Rectal smooth muscle tissue (tissue), 1 donor: ENCODE measurements around the gene IRS1.
"Not testable (repeated sequence)": the region's sequence is repeated elsewhere in the genome, so short reads cannot be mapped to it uniquely, and the experiment has no call there.

Experiments used
- H3K27ac ChIP-seq: one replicate; pipeline ENCODE4 v1.7.0; 2013; ENCODE audit warnings: low read depth, low read length, inconsistent platforms
- H3K27me3 ChIP-seq: one replicate; pipeline ENCODE4 v1.7.0; 2013; ENCODE audit warnings: low read length; ENCODE audit not compliant: control insufficient read depth, insufficient read depth
- H3K36me3 ChIP-seq: one replicate; pipeline ENCODE4 v1.7.0; 2013; ENCODE audit warnings: low read length; ENCODE audit not compliant: control insufficient read depth, insufficient read depth
- H3K4me1 ChIP-seq: one replicate; pipeline ENCODE4 v1.7.0; 2013; ENCODE audit warnings: low read length; ENCODE audit not compliant: control insufficient read depth, insufficient read depth
- H3K4me3 ChIP-seq: one replicate; pipeline ENCODE4 v1.7.0; 2013; ENCODE audit warnings: low read length
- H3K9ac ChIP-seq: one replicate; pipeline ENCODE4 v1.7.0; 2013; ENCODE audit warnings: low read length

The IRS1 gene, protein sequence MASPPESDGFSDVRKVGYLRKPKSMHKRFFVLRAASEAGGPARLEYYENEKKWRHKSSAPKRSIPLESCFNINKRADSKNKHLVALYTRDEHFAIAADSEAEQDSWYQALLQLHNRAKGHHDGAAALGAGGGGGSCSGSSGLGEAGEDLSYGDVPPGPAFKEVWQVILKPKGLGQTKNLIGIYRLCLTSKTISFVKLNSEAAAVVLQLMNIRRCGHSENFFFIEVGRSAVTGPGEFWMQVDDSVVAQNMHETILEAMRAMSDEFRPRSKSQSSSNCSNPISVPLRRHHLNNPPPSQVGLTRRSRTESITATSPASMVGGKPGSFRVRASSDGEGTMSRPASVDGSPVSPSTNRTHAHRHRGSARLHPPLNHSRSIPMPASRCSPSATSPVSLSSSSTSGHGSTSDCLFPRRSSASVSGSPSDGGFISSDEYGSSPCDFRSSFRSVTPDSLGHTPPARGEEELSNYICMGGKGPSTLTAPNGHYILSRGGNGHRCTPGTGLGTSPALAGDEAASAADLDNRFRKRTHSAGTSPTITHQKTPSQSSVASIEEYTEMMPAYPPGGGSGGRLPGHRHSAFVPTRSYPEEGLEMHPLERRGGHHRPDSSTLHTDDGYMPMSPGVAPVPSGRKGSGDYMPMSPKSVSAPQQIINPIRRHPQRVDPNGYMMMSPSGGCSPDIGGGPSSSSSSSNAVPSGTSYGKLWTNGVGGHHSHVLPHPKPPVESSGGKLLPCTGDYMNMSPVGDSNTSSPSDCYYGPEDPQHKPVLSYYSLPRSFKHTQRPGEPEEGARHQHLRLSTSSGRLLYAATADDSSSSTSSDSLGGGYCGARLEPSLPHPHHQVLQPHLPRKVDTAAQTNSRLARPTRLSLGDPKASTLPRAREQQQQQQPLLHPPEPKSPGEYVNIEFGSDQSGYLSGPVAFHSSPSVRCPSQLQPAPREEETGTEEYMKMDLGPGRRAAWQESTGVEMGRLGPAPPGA (N-terminal part only)

GRCh38 chr2:226799211-226799975 is at the start of gene IRS1:
TSS of gene IRS1 (minus strand) at chr2:226799820. CDS start at chr2:226798738, 1,082 bp downstream.
- H3K4me1 ChIP-seq, result peaks cover 14% of the 10 kb centered on the region

DNA sequence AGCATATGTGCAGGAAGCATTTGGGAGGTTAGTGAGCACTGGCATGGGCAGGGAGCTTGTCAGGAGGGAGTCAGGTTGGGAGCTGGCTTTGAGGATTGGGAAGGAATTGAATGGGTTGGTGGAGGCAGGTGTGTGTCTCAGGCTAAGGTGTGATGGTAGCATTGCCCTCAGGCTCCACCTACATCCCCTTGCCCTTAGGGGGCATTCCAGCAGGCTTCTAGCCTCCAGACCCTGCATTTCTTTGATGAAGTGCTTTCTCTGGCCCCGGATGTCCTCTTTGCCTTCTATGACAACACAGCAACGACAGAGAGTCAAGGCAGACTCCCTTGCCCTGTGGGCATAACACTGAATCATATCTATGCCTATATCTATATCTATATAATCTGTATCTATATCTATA is 49.7 kb upstream of the IRS1 start:
- no peaks in the 10 kb centered on the region for H3K36me3 ChIP-seq
- H3K9ac ChIP-seq, result no peak overlapping the region
- H3K27me3 ChIP-seq, result no peaks in the 10 kb centered on the region
- H3K27ac ChIP-seq, result no peak overlapping the region
- no peaks in the 10 kb centered on the region for H3K4me1 ChIP-seq
- H3K4me3 ChIP-seq, result no peak overlapping the region

More at GRCh38 chr2:226799211-226799975, at the start of gene IRS1:
- Histone ChIP-seq H3K36me3 (no peaks in the 10 kb centered on the region), H3K4me3 (peak within 1 kb of the TSS; percentile 84), H3K9ac (peak within 1 kb of the TSS; percentile 53), H3K27me3 (no peaks in the 10 kb centered on the region), H3K27ac (peak within 1 kb of the TSS; percentile 94)

GRCh38 chr2:226847511-226847910 is 47.9 kb upstream of the IRS1 start:
- no peaks in the 10 kb centered on the region for H3K27me3 ChIP-seq
- no peak overlapping the region for H3K4me3 ChIP-seq
- H3K4me1 ChIP-seq, result no peaks in the 10 kb centered on the region
- H3K27ac ChIP-seq, result no peak overlapping the region
- H3K36me3 ChIP-seq, result no peaks in the 10 kb centered on the region
- no peak overlapping the region for H3K9ac ChIP-seq

DNA sequence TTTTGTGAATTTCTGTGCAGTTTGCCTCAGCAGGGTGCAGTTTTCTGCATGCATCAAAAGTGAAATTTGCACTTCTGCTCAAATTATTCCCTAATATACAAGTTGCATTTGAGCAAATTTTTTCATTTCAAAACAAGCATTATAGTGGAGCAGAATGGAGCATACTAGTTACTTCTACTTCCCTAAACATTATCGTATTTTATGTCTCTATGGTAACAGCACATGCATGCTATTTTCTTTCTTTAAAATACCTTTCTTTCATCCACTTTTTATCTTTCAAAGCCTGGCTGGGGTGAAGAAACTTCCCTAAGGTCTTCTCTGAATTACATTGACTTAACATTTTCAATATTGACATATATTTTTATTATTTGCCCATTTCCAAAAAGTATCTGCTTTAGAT is 47.5 kb upstream of the IRS1 start:
- no peaks in the 10 kb centered on the region for H3K36me3 ChIP-seq
- H3K27me3 ChIP-seq, result no peaks in the 10 kb centered on the region
- no peak overlapping the region for H3K27ac ChIP-seq
- H3K4me3 ChIP-seq, result no peak overlapping the region
- H3K4me1 ChIP-seq, result no peaks in the 10 kb centered on the region
- no peak overlapping the region for H3K9ac ChIP-seq

GRCh38 chr2:226845386-226846116 is 45.9 kb upstream of the IRS1 start:
- H3K36me3 ChIP-seq, result no peaks in the 10 kb centered on the region
- H3K27ac ChIP-seq, result no peak overlapping the region
- no peaks in the 10 kb centered on the region for H3K4me1 ChIP-seq
- H3K9ac ChIP-seq, result no peak overlapping the region
- H3K4me3 ChIP-seq, result no peak overlapping the region
- H3K27me3 ChIP-seq, result no peaks in the 10 kb centered on the region

DNA sequence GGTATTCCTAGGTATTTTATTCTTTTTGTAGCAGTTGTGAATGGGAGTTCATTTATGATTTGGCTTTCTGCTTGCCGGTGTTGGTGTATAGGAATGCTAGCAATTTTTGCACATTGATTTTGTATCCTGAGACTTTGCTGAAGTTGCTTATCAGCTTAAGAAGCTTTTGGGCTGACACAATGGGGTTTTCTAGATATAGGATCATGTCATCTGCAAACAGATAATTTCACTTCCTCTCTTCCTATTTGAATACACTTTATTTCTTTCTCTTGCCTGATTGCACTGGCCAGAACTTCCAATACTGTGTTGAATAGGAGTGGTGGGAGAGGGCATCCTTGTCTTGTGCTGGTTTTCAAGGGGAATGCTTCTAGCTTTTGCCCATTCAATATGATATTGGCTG is 43.4 kb upstream of the IRS1 start:
- not testable (repeated sequence) for H3K9ac ChIP-seq, H3K27ac ChIP-seq, H3K36me3 ChIP-seq

GRCh38 chr2:226839951-226840350 is 40.3 kb upstream of the IRS1 start:
- Histone ChIP-seq H3K4me3 (no peak overlapping the region), H3K4me1 (peaks cover 12% of the 10 kb centered on the region), H3K27ac (no peak overlapping the region)

More for the DNA sequence above, 43.4 kb upstream of the IRS1 start:
- not testable (repeated sequence) for H3K27me3 ChIP-seq, H3K4me1 ChIP-seq, H3K4me3 ChIP-seq

DNA sequence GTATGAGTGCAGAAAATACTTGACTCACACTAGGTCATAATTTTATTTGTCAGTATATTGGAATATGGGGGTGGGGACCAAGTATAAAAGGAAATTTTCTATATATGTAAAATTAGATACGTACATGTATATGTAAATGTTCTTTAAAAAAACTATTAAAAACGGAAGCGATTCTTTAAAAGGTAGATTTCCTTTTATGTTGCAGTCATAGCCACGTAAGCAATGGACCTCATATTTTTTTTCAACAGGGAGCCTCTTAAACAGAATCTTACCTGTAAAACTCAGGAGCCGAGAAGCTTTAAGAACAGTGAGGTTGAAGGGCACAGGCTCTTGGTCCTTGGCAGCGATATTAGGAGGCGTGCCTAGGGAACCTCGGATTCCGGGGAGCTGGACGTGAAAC is 39.5 kb upstream of the IRS1 start:
- H3K4me1 ChIP-seq, result peaks cover 12% of the 10 kb centered on the region
- H3K27ac ChIP-seq, result no peak overlapping the region
- no peak overlapping the region for H3K9ac ChIP-seq
- no peak overlapping the region for H3K4me3 ChIP-seq
- H3K36me3 ChIP-seq, result no peaks in the 10 kb centered on the region
- H3K27me3 ChIP-seq, result no peaks in the 10 kb centered on the region

More at GRCh38 chr2:226839951-226840350, 40.3 kb upstream of the IRS1 start:
- no peak overlapping the region for H3K9ac ChIP-seq
- H3K27me3 ChIP-seq, result no peaks in the 10 kb centered on the region
- no peaks in the 10 kb centered on the region for H3K36me3 ChIP-seq

DNA sequence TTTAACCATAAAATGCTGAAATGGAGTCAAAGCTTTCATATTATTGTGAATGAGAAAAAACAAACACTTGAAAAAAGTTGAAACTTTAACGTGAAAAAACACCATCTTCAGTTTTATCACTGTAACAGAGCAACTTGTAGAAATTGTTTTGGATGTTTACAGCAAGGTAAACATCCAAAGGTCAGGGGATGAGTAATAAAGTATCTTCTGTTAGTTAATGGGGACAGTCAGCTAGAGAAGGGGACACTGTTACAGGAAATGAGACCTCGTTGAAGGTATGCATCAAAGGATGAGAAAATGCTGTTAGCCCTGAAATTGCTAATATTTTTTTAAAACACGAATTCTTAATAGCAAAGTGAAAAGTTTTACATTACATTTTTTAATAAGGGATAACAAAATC is 39.1 kb upstream of the IRS1 start:
- no peak overlapping the region for H3K9ac ChIP-seq
- no peak overlapping the region for H3K27ac ChIP-seq
- H3K4me1 ChIP-seq, result peaks cover 12% of the 10 kb centered on the region
- H3K36me3 ChIP-seq, result no peaks in the 10 kb centered on the region
- no peaks in the 10 kb centered on the region for H3K27me3 ChIP-seq
- no peak overlapping the region for H3K4me3 ChIP-seq

GRCh38 chr2:226837787-226838603 is 38.4 kb upstream of the IRS1 start:
- H3K27ac ChIP-seq, result no peak overlapping the region
- no peak overlapping the region for H3K9ac ChIP-seq
- no peaks in the 10 kb centered on the region for H3K27me3 ChIP-seq
- H3K4me1 ChIP-seq, result peaks cover 12% of the 10 kb centered on the region
- no peak overlapping the region for H3K4me3 ChIP-seq
- H3K36me3 ChIP-seq, result no peaks in the 10 kb centered on the region

- H3K4me1 ChIP-seq, result peaks cover 12% of the 10 kb centered on the region
- H3K36me3 ChIP-seq, result no peaks in the 10 kb centered on the region
- peak overlapping the region; percentile 7 for H3K9ac ChIP-seq
- peak overlapping the region; percentile 84 for H3K4me3 ChIP-seq
- peak overlapping the region; percentile 98 for H3K27ac ChIP-seq
- H3K27me3 ChIP-seq, result no peaks in the 10 kb centered on the region
Observed at GRCh38 chr2:226837334-226837733, 37.7 kb upstream of the IRS1 start.
